Stimulated activated CD4-positive, alpha-beta T cell treated with anti-CD3 and anti-CD28 coated beads, Interleukin-12 subunit alpha, Interleukin-12 subunit beta, amount 100 ng/mL, for 4 hours (primary cell): ENCODE results near the gene COL10A1.

Experiments used
- DNase-seq: peaks from one replicate; pipeline ENCODE4 v3.0.0-alpha.2; 2020

Gene COL10A1

DNA sequence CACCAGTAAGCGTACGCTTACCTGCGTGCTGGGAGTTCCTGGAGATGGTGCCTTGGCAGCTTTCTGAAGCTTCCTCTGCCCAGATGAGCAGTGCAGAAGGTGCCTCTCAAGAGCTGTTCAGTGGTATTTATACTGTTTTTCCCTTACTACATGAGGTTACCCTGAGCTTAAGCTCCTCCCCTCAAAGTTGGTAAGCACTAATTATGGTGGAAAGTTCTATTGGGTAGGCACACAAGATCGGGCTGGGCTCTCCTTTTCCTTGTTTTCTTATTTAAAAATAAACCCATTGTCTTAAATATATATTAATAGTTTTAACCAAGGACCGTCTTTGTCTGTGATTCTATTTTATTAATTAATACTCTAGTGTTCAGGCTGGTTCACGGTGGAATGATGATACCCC is at the start of gene COL10A1:
COL10A1 (minus strand) TSS at position 101 of the 400 bp plus-strand sequence. CDS start 640 bp downstream, outside the sequence.
- no peak for DNase-seq

DNA sequence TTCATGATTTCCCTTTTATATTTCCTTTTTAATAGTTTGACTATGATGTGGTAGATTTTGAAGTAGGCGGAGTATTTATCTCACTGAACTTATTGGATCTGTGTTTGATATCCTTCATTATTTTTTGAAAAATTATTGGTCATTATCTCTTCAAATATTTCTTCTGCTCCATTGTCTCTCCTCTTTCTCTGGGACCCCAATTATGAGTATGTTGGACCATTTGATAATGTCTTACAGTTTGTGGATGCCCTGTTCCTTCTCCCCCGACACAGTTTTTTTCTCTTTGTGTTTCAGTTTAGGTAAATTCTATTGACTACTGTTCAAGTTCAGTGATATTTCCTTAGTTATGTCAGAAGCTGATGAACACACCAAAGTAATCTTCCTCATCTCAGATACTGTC is 49.4 kb upstream of the COL10A1 start:
- DNase-seq, result no peak

DNA sequence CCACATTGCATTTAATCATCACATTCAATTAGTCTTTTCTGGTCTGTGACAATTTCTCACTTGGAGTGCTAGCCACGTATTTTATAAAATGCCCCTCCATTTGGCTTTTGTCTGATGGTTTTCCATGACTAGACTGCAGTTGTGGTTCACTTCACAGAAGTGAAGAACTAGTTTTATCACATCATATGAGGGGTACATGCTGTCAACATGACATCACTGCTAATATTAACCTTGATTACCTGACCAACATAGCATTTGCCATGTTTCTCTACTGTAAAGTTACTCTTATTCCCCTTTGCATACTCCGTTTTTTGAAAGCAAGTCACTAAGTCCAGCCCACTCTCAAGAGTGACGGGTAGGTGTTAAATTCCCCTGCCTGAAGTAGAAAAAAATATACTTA is 48.0 kb upstream of the COL10A1 start:
- no peak for DNase-seq

DNA sequence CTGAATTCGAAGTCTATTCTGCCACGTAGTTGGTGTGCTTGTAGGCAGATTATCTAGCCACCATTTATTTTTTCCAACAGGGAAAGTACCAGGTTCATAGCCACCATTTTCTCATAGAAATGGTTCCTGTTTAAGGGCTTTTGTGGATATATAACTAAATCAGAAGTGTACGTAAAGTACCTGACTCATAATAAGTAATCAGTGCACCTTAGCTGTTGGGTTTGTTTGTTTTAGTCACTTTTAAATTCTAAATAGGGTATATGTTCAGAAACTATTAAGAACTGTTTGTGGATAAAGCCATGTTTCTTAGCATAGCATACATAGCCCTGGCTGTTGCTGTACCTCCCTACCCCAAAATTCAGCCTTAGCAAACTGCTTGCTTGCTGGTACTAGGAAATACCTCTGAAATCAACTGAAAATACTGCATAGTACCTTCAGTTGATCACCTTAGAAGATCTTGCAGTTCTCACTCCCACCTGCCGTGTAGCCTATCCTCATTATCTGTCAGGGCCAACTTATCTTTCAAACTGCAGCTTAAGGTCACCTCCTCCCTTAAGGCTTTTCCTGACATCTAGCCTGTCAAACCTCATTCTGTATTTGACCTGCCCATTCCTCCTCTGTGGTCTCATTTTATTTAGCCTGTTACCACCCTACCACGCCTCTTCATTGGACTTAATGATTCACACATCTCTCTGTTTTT is 44.6 kb upstream of the COL10A1 start:
- DNase-seq, result no peak

DNA sequence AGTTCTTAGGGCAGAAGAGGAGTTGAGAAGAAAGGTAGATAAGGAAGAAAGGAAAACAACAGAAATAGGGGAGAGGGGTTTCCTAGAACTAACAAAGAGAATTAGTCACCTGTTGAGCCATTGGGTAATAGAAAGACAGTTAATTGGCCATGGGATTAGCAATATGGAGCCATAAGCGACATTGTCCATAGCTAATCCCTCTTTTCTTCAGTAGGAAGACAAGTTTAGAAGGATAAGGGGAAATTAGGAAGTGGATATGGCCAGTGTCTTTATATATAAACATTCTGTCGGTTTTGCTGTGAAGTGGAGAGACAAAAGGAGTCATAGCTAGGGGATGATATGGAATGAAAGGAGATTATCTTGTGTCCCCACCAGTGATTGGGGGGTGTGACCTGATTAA is 43.9 kb upstream of the COL10A1 start:
- DNase-seq, result no peak

DNA sequence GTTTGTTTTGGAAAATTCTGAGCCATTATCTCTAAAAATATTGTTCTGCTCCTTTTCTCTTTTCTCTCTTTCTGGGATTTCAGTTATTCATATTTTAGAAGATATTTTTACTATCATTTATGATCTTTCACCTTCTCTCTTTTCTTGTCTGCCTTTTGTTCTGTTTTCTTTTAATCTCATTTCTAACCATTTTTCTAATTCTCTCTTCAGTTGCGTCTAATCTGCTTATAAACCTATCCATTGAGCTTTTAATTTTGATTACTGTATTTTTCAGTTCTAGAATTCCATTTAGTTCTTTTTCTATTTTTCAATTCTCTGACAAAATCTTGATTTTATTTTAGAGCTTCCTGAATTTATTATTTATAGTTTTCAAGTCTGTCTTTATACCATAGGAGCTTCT is 42.2 kb upstream of the COL10A1 start:
- DNase-seq, result no peak

DNA sequence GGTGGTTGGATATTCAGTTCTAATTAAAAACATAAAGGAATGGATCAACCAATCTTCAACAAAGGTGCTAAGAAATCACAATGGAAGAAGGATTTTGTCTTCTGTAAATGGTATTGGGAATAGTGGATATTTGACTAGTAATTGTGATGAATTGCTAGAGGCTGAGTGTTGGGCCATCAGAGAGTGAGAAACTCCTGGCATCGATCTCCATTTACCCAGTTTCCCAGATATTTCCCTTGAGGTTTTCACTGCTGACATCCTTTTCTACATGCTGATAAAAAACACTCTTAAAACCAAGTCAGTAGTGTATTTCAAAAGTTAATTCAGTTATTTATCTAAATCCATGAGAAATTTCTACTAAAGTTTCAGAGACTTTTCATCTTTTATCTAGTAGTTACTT is 40.4 kb upstream of the COL10A1 start:
- no peak for DNase-seq

DNA sequence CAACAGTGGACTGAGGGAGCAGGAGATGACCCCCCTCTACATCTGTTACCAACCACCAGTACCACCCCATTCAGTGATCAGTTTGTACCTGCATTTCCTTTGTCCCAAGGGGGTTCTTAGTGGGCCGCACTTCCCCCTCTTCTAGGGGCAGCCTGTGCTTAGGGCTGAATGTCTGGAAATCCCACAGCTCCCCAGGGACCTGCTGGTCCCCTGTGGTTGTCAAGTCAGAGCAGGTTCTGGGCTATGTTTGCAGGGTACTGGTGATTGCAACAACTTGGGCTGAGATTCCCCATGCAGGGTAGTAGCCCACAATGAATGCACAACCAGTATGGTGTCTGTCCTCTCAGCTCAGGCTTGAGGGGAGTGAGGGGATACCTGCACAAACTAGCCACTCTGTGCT is 39.7 kb upstream of the COL10A1 start:
- no peak for DNase-seq

DNA sequence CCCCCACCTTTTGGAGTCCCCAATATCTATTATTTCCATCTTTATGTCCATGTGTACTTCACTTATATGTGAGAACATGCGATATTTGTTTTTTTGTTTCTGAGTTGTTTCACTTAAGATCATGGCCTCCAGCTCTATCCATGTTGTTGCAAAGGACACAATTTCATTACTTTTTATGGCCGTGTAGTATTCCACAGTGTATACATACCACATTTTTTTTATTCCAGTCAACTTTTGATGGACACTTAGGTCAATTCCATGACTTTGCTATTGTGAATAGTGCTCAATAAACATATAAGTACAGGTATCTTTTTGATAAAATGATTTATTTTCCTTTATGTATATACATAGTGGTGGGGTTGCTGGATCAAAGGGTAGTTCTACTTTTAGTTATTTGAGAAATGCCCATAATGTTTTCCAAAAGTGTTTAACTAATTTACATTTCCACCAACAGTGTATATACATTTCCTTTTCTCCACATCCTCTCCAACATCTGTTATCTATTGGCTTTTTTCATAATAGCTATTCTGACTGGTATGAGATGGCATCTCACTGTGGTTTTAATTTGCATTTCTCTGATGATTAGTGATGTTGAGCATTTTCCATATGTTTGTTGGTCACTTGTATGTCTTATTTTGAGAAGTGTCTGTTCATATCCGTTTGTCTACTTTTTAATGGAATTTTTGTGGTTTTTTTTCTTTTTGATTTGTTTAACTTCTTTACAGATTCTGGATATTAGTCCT is 34.0 kb upstream of the COL10A1 start:
- no peak for DNase-seq

DNA sequence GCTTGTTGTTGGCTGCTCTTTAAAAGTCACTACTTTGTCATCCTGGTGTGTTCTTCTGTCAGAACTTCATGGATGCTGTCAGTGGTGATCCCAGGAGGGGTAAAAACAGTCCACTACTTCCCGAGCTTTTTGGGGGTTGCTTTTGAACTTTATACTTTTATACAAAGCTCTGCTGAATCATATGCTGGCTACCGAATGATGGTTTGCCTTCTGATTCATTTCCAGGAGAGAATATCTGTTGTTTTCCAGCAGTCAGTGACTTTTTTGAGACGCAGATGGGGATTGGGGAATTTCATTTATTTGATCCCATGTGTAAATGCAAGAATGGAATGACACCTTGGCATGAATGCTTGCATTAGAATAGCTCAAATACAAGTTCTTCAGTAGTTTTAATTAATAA is 32.7 kb upstream of the COL10A1 start:
- no peak for DNase-seq

GRCh38 chr6:116157391-116157790 is 31.5 kb upstream of the COL10A1 start:
- DNase-seq, result no peak

- DNase-seq, result no peak
Measured at GRCh38 chr6:116156405-116157326, 30.7 kb upstream of the COL10A1 start.

- DNase-seq, result no peak
Measured at GRCh38 chr6:116154887-116155286, 29.0 kb upstream of the COL10A1 start.

GRCh38 chr6:116152620-116153019 is 26.7 kb upstream of the COL10A1 start:
- no peak for DNase-seq

- no peak for DNase-seq
Measured at GRCh38 chr6:116145803-116146675, 20.1 kb upstream of the COL10A1 start.

DNA sequence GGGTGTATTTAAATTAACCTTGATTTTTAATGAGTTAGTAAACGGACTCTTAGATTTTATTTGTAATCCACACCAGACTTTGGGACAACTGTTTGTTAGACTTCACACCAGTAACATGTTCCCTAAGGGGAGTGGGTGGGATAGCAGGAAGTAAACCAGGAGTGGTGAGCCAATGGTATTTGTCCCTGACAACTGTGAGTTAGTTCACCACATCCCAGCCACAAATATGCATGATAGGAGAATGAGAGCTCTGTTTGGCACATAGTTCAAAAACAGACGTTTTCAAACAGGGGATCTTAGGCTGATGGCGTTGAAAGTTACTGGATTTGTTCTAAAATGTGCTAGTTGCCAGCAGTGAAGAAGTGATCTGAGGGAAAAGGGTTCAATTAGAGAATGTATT is 18.7 kb upstream of the COL10A1 start:
- no peak for DNase-seq

GRCh38 chr6:116139917-116140316 is 14.0 kb upstream of the COL10A1 start:
- no peak for DNase-seq

GRCh38 chr6:116136933-116137340 is 11.0 kb upstream of the COL10A1 start:
- no peak for DNase-seq

DNA sequence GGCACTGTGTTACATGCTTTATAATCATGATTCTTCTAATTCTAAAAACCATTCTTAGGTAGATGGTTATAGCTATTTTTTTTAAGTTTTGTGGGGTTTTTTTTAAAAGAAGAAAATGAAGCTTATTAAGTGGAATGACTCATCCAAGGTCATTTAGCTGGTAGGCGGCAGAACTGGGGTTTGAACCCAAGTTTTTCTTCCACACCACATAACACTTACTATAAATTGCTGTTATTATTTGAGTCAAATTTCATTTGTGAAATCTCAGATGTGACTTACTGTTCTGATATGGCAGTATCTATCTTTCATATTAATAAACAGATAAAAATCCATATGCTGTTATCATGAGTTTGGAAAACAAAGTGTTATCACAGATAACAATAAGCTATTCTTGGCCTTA is 10.4 kb upstream of the COL10A1 start:
- no peak for DNase-seq

- DNase-seq, result no peak
Measured at GRCh38 chr6:116133453-116133852, 7.5 kb upstream of the COL10A1 start.

DNA sequence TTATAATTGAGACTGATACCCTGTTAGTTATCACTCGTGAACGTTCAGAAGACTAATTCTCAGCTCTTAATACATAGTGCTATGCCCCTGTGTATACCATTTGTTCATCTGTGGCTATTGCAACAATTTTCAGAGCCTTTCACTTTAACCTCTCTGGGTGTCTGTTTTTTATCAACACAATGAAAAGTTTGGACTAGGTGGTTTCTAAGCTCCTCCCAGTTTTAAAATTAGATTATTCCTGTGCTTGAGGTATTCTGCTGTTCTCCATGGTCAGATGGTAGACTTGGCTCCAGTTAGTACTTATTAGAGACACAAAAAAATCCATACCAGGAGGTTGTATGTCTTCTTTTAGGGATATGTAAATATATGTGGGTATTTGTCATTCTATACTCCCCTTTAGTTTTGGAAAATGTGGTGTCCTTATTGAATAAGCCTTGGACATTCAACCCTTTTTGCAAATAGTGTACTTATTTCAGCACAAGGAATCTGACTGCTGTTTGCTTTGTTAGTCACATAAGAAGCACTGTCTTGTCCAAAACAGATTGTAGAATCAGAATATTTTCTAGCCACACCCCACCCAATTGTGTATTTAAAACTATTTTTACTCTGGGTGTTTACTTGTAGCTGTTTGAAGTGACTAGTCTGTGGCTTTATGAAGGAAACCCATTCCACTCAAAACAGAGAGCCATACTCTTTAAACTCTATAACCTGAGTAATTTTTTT is 2.0 kb upstream of the COL10A1 start:
- no peak for DNase-seq

DNA sequence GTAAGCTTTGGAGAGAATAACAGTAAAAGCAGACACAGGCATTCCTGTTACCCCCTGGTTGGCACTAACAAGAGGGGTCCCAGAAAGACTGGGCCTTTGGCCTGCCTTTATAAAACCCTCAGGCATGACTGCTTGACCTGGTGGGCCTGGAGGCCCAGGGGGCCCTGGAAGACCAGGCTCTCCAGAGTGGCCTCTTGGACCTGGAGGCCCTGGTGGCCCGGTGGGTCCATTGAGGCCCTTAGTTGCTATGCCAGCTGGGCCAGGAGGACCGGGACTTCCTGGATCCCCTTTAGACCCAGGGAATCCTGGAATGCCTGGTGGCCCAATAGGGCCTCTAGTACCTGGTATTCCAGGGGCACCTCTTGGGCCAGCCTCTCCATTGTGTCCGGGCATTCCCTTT is 5.5 kb downstream of the COL10A1 start:
- DNase-seq, result no peak
